Astrocyte of the spinal cord (primary cell): ENCODE data around the gene GJA3.

Experiments used
- DNase-seq: peaks from one replicate; pipeline ENCODE4 v3.0.0; 2011; ENCODE audit warnings: low read depth, low spot score
- H3K4me3 ChIP-seq: 2 replicates; pipeline ENCODE4 v1.5.1; 2011; ENCODE audit warnings: low read depth, mild to moderate bottlenecking, low read length, moderate library complexity
- in situ Hi-C: cut with HindIII; loops from 2 replicates; pipeline ENCODE4 v1.10.0; 2017; ENCODE audit warnings: low sequenced_read_pairs
- TF ChIP-seq, protein P1 (sequence below): IDR thresholded peaks from 2 replicates; pipeline ENCODE4 v1.5.1; 2012; ENCODE audit warnings: low read depth, mild to moderate bottlenecking, low read length, inconsistent platforms

GJA3 gene

DNA sequence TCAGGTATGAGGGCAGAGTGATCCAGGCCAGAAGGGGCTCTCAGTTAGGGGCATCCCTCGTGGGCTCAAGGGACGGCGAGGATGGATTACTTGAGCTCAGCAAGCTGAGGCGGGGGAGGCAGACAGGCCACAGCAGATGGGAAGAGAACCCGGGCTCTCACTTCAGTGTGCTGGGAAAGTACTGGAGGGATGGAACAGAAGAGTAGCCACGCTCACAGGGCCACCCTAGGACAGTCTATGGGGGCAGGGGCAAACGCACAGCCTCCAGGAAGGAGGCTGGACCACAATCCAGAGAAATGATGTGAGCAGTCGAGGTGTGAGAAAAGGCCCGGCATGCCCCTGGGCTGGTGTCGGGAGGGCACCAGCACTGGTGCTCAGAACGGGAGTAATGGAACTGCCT lies 9.2 kb downstream of the GJA3 start:
- in situ Hi-C loops = no loop called here
- TF ChIP-seq, protein P1, sequence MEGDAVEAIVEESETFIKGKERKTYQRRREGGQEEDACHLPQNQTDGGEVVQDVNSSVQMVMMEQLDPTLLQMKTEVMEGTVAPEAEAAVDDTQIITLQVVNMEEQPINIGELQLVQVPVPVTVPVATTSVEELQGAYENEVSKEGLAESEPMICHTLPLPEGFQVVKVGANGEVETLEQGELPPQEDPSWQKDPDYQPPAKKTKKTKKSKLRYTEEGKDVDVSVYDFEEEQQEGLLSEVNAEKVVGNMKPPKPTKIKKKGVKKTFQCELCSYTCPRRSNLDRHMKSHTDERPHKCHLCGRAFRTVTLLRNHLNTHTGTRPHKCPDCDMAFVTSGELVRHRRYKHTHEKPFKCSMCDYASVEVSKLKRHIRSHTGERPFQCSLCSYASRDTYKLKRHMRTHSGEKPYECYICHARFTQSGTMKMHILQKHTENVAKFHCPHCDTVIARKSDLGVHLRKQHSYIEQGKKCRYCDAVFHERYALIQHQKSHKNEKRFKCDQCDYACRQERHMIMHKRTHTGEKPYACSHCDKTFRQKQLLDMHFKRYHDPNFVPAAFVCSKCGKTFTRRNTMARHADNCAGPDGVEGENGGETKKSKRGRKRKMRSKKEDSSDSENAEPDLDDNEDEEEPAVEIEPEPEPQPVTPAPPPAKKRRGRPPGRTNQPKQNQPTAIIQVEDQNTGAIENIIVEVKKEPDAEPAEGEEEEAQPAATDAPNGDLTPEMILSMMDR = no peak

DNA sequence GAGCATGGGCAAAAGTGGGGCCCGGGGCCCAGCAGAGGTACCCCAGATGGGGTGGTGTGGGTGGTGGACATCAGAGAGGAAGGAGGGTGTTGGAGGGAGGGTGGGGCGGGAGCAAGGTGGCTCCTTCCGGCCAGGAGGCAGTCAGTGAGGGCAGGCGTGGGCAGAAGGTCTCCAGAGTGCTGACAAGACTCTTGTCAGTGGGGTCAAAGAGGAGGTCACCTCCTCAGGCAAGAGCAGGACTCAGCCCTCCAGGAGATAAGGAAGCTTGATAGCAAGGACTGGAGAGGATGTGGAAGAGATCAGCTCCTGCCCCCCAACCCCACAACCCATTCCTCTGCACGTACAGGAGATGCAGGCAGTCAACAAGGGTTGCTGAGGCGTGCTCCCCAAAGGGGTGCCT lies 9.8 kb downstream of the GJA3 start:
- TF ChIP-seq, protein P1 = no peak
- in situ Hi-C loops = no loop called here
- H3K4me3 ChIP-seq = no peak overlapping the region
- DNase-seq = no peak

More for the DNA sequence above, 9.2 kb downstream of the GJA3 start:
- DNase-seq = no peak
- H3K4me3 ChIP-seq = no peak overlapping the region

DNA sequence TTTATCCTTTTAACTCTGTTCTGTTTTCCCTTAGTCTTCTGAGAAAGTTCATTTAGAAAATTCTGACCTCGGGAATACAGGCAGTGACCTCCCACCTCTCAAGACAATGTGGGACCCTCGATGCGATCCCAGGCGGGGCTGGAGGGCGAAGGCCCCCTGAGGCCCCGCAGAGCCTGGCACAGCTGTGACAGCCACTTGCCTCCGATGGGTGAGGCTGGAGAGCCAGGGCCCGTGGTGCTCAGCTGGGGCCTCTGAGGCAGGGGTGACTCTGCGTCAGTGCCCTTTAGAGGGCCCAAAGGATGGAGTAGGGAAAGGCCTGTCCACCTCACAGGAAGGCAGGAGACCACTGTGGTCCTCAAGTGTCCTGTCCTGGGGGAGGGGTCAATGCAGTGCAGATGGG lies 10.3 kb downstream of the GJA3 start:
- DNase-seq = no peak
- H3K4me3 ChIP-seq = no peak overlapping the region
- TF ChIP-seq, protein P1 = no peak
- in situ Hi-C loops = no loop called here

DNA sequence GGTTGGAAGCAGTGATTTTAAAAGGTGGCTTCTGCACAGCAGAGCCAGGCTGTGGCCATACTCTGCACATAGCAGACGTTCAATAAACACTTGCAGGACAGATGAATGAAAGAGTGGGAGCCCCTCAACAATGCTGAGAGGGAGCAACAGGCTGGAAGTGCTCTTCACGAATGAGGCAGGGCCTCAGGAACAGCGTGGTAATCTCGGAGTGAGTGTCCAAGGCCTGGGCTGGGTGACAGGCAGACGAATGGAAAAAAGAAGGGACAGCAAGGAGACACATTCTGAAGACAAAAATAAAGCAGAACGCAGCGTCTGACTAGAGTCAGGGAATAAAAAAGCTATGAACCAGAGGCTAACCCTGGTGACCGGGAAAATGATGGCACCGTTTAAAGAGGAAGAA lies 11.1 kb downstream of the GJA3 start:
- in situ Hi-C loops = no loop called here
- H3K4me3 ChIP-seq = no peak overlapping the region
- DNase-seq = no peak
- TF ChIP-seq, protein P1 = no peak

DNA sequence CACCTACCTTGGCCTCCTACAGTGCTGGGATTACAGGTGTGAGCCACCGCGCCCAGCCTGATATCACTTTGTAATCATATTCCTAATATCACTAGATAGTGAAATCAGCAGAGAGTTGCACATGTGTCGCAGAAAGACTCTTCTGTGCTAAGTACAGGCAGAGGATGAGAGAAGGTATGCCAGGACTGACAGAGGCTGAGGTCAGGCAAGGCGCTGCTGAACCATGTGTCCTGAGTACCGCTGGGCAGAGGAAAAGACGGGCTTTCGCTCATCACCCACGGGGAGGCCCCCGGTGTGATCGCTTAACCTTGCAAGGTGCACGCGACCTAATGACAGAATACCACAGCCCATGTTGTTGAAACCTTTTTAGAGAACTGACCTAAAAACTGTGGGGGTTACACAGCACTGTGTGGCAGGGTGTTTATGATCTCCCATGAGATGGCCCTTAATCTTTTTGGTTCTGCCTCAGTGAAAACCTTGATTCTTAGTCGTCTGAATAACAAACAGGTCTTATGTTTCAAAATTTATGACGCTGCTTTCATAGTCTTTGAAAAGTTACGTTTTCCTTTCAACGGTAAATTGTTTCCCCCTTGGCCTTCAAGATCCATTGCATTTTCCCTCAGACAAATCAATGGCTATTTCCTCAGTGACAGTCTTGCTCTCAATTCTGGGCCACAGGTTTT lies 12.2 kb downstream of the GJA3 start:
- no peak overlapping the region for H3K4me3 ChIP-seq
- no peak for DNase-seq
- in situ Hi-C loops = no loop called here
- TF ChIP-seq, protein P1 = no peak

DNA sequence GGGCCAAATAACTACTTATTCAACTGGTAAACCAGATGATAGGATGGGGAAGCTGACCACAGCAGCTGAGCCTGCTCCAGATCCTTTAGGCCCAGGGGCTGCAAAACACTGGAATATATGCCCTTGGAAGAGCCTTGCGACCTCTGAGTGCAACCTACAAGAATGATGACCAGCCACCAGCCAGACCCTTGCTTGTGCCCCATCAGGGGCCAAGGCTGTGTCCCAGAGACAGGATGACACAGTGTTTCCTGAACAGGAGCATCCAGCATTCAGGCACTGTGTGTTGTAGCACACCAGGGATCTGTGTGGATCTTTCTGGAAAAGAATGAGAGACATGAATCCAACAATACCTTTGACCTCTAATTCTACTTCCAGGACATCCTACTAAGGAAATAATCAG lies 14.5 kb downstream of the GJA3 start:
- TF ChIP-seq, protein P1 = no peak
- no peak overlapping the region for H3K4me3 ChIP-seq
- DNase-seq = no peak
- in situ Hi-C loops = no loop called here
